ENCODE data around the gene MYO3B.
A peak's percentile ranks its signal among the peaks of the same experiment; 100 is the strongest.
"Not testable (repeated sequence)": the region's sequence is repeated elsewhere in the genome, so short reads cannot be mapped to it uniquely, and the experiment has no call there.

MYO3B gene

GRCh38 chr2:170339750-170340692 lies 162.1 kb downstream of the MYO3B start:
- no peak for DNase-seq (ENCODE audit: low spot score)

DNA sequence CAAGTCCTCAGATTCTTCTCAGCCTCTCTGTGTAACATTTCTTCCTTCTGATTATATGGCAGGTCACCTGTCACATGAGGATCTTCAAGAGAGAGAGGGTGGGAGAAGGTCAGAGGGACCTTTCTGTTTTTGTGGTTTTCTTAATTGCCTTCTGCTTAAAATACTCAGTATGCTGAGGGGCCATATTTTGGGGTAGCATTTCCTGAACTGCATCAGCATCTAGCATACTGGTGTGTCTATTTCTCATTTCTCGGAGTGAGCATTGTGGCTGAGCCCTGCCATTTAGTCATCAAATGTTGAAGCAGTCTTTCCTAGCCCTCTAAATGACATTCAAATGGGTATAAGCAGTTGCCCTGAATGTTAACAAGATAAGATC lies 162.7 kb downstream of the MYO3B start:
- DNase-seq (ENCODE audit: low spot score), result no peak

- no peak for DNase-seq (ENCODE audit: low spot score)
Measured at GRCh38 chr2:170341684-170342623, 164.0 kb downstream of the MYO3B start.

DNA sequence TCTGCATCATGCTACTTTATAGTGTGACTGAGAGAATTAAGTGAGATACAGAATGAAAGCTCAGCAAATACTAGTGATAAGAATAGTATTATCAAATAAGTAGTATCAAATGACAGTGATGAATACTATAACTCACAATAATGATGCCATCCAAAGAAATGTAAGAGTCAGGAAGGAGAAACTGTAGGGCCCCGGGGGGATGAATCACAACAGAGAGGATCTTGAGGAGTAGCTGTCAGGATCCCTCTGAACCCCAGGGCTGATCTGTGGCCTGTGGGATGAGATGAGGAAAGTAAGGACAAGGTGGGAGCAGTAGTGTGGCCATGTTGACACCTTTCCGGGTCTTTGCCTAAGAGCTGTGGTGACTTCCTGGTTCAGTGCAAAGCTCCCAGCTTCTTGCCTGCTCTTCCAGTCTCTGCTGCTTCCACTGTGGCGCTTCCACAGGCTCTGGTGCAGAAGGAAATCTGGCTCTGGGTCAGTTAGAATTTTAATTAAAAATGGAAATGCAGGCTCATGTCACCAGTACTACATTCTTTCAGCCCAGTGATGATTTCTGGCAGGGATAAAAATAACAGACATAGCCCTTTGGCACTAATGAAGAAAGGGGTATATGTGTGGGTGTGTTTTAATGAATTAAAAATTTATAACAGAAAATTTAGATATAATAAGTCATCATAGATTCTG lies 166.9 kb downstream of the MYO3B start:
- no peak for DNase-seq (ENCODE audit: low spot score)

DNA sequence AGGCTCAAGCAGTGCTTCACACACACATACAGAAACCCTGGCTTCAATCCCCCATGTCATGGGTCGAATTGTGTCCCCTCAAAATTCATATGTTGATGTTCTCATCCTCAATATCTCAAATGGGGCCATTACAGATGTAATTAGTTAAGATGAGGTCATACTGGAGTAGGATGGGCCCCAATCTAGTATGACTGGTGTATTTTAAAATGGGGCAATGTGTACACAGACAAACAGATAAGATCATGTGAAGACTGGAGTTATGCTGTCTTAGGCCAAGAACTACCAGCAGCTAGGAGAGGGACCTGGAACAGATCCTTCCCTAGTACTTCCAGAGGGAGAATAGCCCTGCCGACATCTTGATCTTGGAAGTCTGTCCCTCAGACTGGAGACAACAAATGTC lies 167.7 kb downstream of the MYO3B start:
- DNase-seq (ENCODE audit: low spot score), result no peak

- DNase-seq (ENCODE audit: low spot score), result not testable (repeated sequence)
Measured at GRCh38 chr2:170349269-170349668, 171.3 kb downstream of the MYO3B start.

DNA sequence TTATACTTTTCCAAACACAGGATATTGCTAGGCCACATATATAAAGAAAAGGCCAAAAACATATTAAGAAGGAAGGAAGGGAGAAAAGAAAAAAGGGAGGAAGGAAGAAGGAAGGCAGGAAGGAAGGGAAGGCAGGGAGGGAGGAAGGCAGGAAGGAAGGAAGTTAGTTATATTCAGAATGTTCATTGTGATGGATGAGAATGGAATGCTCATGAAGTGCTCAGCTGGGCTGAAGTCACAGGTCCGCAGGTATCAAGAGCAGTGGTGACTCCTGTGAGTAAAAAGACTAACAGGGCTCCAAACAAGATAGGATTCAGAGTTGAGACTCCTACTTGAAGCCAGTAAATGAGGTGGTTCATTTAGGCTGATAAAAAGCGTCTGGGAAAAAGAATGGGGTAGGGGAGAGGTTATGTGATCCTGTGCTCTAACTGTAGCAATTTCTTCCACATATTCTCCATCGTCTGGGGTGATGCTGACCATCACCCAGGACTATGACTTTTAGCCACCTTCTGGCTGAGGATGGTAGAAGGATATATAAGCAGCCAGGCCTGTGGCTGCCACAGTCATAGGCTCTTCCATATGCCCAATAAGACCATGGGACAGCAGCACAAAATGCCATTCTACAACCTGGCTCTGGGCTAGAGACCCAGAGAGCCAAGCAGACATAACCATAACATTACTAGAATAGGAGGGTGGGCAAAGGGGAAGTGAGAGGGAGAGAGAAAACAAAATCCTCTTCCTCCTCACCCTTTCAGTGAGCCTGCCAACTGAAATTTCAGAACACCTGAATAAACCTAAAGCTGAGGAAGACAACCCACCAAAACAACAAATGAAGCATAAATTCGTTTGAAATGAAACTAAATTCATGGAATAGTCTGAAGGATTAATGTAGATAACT lies 173.2 kb downstream of the MYO3B start:
- no peak for DNase-seq (ENCODE audit: low spot score)

DNA sequence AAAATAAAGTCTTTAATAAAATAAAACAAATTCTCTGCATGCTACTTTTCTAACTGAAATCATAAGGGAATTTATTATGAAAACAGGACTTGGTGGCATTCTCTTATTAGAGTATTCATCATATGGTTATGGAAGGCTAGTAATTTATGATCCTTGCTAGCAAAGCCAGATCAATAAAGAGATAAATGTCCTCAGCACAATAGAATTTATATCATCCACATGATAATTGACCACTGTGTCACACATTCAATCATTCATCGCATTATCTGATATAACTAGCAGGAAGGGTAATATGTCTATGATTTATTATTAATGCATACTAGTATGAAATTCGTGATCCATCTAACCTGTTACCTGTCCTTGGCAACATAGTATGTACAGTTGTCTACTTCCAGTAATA lies 175.8 kb downstream of the MYO3B start:
- no peak for DNase-seq (ENCODE audit: low spot score)

DNA sequence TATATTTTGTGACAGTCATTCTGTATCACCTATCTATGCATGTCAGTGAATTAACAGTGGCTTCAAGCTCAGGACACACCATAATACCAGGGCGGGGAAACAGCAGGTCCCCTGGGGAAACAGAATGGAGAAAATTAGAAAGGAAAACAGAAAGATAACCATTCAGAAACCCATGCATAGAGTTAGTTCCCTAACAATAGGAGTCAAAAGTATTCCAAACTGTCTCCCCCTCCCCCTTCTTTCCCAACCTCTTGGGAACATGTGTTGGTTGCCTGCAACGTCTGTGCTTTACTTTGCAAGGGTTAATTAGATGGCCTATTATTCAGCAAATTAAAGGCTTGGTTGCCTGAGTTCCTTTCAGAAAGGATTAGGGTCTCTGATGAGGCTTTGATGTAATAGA lies 176.4 kb downstream of the MYO3B start:
- DNase-seq (ENCODE audit: low spot score), result no peak

DNA sequence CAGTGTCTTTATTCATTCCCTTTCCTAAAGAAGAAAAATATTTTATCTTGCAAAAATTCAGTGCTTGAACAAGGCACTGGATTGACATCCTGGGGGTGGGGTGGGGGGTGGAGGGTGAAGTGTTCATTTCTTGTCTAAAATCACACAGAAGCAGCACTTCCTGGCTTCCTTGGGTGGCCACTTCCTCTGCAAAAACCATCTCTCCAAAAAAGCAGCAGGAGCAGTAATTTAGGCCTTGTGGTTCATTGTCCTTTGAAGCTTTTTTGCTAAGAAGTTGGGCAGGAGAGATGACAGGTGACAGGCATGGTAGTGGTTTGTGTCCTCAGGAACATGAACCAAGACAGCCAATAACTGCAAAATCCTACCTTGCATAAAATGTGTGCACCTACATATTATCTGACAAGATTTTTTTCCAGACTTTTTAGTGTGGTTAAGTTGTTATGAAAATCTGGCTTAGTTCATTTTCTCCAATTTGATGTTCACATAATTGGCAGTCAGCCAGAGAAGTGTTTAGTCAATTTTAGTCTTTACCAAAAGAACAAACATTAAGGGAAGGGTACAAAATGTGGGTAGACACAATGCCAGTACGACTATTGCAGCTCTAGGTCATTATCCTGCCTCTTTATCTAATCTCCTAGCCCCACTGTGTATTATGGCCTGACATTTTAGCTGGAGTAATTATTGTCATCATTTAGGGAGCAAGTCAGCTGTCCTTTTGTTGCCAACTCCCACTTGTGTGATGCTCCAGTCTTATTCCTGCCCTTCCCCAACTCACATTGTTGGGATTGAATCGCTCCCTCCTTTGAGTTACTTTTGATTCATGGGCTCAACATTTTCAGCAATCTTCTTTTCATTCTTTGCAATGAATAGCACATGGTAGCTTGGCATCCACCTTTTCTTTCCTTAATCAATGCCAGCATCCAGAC lies 177.2 kb downstream of the MYO3B start:
- no peak for DNase-seq (ENCODE audit: low spot score)

DNA sequence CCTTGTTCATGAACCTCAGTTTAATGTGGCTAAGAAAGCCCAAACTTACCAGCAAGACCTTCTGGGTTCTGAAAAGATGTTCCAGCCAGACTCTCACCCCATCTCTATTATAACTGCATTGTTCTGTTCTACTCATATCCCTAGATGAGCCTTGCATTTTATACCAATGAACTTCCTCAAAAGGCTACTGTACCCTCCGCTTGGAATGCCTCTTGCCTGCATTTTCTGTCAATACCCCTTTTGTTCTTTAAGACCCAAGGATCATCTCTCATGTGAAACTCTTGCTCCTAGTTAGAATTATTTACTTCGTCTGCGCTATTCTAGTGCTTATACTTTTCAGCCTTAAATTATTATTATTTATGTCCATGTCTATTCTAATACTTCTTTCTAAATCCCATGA lies 181.5 kb downstream of the MYO3B start:
- DNase-seq (ENCODE audit: low spot score), result no peak

DNA sequence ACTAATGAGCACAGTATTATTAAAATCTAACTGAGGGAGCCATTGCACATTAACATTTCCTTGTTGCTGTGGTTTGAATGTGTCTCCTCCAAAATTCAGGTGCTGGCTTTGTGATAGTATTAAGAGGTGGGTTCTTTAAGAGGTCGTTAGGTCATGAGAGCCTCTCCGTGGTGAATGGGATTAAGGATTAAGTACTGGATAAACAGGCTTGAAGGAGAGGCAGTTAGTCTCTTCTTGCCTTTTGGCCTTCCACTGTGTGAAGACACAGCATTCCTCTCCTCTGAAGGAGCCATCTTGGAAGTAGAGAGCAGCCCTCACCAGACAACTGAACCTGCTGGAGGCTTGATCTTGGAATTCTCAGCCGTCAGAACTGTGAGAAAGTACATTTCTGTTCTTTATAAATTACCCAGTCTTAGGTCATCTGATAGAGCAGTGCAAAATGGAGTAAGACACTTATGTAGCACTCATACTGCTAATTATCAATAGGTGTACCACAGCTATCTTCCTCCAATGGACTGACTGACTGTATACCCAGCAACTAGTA lies 182.7 kb downstream of the MYO3B start:
- no peak for DNase-seq (ENCODE audit: low spot score)

DNA sequence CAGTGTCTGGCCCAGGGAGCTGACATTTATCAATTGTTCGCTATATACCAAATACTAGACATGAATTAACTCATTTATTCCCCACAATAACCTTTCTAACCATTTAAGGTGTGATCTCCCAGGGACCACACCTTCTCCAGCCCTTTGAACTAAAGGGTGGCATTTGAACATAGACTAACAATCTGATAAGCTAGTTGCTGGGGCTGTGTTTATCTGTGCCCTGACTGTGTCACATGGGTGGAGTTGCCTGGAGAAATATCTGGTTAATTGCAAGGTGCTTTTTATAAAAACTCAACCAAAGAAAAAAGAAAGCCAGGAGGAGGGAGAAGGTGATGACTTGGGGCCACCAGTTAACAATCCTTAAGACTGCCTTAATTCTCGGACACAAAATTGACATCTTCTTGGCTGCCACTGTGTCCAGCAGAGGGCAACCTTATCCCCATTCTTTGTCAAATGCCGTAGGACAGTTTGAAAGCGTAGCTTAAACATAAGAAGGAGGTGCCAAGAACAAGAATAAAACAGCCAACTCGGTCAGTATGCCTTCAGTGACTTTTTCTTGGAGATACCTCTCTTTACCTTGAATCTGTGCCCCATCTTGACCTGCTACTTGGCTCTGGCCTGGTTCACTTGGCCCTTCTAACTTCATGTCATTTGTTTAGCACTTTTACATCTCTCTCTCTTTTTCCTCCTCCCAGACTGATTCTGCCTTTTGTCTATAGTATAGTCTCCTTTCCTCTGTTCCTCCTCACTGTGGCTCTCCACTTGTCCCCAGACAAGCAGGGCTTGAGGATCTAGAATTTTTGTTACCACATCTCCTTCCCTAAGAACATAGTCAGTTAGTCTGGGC lies 183.4 kb downstream of the MYO3B start:
- peak; percentile 61 for DNase-seq (ENCODE audit: low spot score)

DNA sequence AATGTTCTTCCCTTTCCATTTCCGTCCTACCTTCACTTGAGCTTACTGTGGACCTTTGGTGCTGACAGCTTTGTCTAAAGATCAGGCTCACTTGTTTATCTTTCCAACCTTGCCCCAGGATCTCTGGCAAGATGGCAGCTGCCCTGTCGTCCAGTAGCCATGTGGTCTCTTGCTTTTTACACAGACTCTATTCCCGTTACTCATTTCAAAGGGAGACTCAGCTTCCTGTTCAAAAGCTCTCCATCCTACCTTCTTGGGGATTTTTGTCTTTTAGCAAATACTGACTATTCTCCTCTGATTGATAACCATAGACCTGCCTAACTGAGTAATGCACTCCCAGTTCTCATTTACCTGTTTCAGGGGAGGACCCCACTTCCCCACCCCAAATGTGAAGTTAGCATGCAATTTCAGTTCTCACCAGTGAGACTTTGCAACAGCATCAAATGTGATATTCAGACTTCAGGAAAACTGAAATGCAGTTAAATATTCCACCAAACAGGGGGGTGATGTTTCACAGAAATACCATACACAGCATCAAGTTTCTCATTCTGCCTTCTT lies 184.4 kb downstream of the MYO3B start:
- DNase-seq (ENCODE audit: low spot score), result no peak

DNA sequence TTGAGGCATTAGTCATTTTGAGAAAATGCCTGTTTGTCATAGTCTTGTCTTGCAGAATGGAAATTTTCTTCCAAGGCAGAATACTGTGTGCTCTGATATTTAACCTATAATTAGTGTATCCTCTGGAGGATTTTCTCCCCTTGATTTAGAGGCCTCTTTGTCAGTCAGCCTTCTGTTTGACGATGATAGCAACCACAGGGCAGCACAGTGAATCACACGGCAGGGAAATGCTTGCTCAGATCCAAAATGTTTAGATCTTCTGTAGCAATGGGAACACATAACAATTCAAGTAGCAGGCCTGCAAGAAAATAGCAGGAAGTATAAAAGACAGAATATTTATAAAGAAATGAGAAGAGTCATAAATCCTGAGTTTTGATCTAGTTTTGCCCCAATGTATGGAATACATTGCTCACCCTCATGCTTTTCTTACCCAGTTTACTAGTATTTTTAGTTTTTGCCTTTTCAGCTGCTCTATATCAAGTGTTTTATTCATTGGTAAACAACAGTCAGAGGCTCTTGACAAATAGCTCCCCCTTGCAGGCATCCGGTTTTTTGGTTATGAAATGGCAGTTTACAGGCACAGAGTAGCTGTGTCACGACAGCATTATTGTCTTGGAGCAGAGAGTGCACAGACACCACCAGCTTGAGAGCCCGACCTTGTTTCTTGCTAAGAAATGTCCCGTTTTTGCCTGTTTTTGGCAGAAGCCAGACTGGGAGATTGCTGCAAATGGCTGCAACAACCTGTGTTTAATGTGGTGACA lies 185.1 kb downstream of the MYO3B start:
- DNase-seq (ENCODE audit: low spot score), result no peak

GRCh38 chr2:170365003-170365402 lies 187.1 kb downstream of the MYO3B start:
- no peak for DNase-seq (ENCODE audit: low spot score)

DNA sequence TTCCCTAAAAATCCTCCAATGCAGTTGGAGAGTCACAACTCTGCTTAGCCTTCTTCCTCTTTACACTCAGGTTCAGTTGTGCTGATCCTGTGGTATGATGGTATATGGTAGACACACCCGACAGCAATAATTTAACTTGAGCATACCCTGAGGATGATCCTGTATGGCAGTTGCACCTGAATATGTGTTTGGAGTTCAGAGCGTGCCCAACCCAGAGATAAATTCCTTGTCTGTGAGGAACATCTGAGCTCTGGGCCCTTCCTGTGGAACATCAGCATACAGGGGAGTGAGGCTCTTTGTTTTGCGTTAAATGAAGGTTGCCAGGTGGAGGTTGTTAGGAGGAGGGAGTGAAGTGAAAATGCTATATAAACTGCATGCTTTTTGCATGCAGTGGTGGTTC lies 187.7 kb downstream of the MYO3B start:
- DNase-seq (ENCODE audit: low spot score), result no peak

GRCh38 chr2:170368370-170368769 lies 190.4 kb downstream of the MYO3B start:
- no peak for DNase-seq (ENCODE audit: low spot score)
